Endothelial cell of umbilical vein (primary cell): ENCODE measurements around the gene LTF.
"Not testable (repeated sequence)": the region's sequence is repeated elsewhere in the genome, so short reads cannot be mapped to it uniquely, and the experiment has no call there.

ENCODE experiments used
- EZH2 ChIP-seq: IDR thresholded peaks from 2 replicates; pipeline ENCODE4 v1.6.1; 2012; ENCODE audit warnings: borderline replicate concordance, low read depth, mild to moderate bottlenecking, moderate library complexity, low read length, inconsistent platforms; ENCODE audit not compliant: severe bottlenecking
- GATA2 ChIP-seq: IDR thresholded peaks from 2 replicates; pipeline ENCODE4 v1.7.0; 2011; ENCODE audit warnings: low read depth, mild to moderate bottlenecking, moderate library complexity, mixed read lengths, low read length; ENCODE audit not compliant: insufficient read length, insufficient read depth
- POLR2A ChIP-seq: IDR thresholded peaks from 2 replicates; pipeline ENCODE4 v1.6.1; 2012; ENCODE audit warnings: low read depth, mild to moderate bottlenecking, control low read depth, low read length
- POLR2AphosphoS5 ChIP-seq: IDR thresholded peaks from 2 replicates; pipeline ENCODE4 v1.6.1; 2012; ENCODE audit warnings: low read depth, mild to moderate bottlenecking, control low read depth, low read length, moderate library complexity; ENCODE audit not compliant: insufficient read depth
- TF ChIP-seq, protein P1 (sequence below), 2 donors: IDR thresholded peaks; 1 replicate in 1 of 2; 2 replicates in 1 of 2; pipeline ENCODE4 v1.5.1; 2011; ENCODE audit warnings: low read length in 2 of 2, mild to moderate bottlenecking in 2 of 2, moderate library complexity in 2 of 2, control low read depth in 1 of 2, inconsistent platforms in 1 of 2, low read depth in 1 of 2; ENCODE audit not compliant: insufficient read depth in 1 of 2; ENCODE audit errors: extremely low read depth in 1 of 2

DNA sequence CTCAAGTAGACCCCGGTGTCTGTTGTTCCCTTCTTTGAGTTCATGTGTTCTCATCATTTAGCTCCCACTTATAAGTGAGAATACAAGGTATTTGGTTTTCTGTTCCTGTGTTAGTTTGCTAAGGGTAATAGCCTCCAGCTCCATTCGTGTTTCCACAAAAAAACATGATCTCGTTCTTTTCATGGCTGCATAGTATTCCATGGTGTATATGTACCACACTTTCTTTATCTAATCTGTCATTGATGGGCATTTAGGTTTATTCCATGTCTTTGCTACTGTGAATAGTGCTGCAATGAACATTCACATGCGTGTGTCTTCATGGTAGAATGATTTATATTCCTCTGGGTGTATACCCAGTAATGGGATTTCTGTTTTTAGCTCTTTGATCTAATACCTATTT, 61.8 kb downstream of the LTF start:
- TF ChIP-seq, protein P1, sequence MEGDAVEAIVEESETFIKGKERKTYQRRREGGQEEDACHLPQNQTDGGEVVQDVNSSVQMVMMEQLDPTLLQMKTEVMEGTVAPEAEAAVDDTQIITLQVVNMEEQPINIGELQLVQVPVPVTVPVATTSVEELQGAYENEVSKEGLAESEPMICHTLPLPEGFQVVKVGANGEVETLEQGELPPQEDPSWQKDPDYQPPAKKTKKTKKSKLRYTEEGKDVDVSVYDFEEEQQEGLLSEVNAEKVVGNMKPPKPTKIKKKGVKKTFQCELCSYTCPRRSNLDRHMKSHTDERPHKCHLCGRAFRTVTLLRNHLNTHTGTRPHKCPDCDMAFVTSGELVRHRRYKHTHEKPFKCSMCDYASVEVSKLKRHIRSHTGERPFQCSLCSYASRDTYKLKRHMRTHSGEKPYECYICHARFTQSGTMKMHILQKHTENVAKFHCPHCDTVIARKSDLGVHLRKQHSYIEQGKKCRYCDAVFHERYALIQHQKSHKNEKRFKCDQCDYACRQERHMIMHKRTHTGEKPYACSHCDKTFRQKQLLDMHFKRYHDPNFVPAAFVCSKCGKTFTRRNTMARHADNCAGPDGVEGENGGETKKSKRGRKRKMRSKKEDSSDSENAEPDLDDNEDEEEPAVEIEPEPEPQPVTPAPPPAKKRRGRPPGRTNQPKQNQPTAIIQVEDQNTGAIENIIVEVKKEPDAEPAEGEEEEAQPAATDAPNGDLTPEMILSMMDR (IDR thresholded peaks at IDR 0.05; ENCODE audit: extremely low read depth in 1 of 2, insufficient read depth in 1 of 2, low read depth in 1 of 2, low read length in 2 of 2): not testable (repeated sequence)
- TF ChIP-seq POLR2AphosphoS5, EZH2, GATA2, POLR2A: not testable (repeated sequence)
